Adrenal gland (tissue), 5 donors: ENCODE measurements around the gene ODF2.

ENCODE experiments used
- POLR2A ChIP-seq, 2 donors: fragments of 450-650 bp; IDR thresholded peaks; one replicate each; pipeline ENCODE4 v1.6.1; 2017; ENCODE audit warnings: antibody characterized with exemption in 2 of 2, mild to moderate bottlenecking in 2 of 2, moderate library complexity in 1 of 2
- TF ChIP-seq, protein P1 (sequence below), 6 experiments: fragments of 450-650 bp in 4 of 6; fragments of 200-600 bp in 2 of 6; sonication (generic) in 1 of 6; IDR thresholded peaks; 1 replicate in 5 of 6; 2 replicates in 1 of 6; pipeline versions ENCODE4 v1.5.1 to v1.8.0; 2016 to 2021; ENCODE audit warnings: antibody characterized with exemption in 6 of 6, mild to moderate bottlenecking in 2 of 6, moderate library complexity in 1 of 6
- donor health status: DM: no; HTN: no; CAD: no.

DNA sequence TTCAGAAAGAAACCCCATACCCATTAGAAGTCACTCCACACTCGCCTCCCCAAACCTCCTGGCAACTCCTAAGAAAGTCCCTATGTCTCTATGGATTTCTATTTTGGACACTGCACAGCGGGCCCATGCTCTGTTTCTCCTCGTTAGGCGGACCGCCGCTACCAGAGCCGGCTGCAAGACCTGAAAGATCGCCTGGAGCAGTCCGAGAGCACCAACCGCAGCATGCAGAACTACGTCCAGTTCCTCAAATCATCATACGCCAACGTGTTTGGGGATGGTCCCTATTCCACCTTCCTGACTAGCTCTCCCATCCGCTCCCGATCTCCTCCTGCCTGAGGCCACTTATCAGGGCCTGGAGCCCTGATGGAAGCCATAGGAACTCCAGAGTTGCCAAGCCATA, 44.1 kb downstream of the ODF2 start:
- TF ChIP-seq, protein P1, sequence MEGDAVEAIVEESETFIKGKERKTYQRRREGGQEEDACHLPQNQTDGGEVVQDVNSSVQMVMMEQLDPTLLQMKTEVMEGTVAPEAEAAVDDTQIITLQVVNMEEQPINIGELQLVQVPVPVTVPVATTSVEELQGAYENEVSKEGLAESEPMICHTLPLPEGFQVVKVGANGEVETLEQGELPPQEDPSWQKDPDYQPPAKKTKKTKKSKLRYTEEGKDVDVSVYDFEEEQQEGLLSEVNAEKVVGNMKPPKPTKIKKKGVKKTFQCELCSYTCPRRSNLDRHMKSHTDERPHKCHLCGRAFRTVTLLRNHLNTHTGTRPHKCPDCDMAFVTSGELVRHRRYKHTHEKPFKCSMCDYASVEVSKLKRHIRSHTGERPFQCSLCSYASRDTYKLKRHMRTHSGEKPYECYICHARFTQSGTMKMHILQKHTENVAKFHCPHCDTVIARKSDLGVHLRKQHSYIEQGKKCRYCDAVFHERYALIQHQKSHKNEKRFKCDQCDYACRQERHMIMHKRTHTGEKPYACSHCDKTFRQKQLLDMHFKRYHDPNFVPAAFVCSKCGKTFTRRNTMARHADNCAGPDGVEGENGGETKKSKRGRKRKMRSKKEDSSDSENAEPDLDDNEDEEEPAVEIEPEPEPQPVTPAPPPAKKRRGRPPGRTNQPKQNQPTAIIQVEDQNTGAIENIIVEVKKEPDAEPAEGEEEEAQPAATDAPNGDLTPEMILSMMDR (IDR thresholded peaks at IDR 0.05) = no peak
- TF ChIP-seq POLR2A (IDR thresholded peaks at IDR 0.05) = no peak
